Measurements from ENCODE around the gene TEFM.

GRCh38 chr17:30950669-30951399 is 44.8 kb upstream of the TEFM start:
- TF ChIP-seq, protein P1, sequence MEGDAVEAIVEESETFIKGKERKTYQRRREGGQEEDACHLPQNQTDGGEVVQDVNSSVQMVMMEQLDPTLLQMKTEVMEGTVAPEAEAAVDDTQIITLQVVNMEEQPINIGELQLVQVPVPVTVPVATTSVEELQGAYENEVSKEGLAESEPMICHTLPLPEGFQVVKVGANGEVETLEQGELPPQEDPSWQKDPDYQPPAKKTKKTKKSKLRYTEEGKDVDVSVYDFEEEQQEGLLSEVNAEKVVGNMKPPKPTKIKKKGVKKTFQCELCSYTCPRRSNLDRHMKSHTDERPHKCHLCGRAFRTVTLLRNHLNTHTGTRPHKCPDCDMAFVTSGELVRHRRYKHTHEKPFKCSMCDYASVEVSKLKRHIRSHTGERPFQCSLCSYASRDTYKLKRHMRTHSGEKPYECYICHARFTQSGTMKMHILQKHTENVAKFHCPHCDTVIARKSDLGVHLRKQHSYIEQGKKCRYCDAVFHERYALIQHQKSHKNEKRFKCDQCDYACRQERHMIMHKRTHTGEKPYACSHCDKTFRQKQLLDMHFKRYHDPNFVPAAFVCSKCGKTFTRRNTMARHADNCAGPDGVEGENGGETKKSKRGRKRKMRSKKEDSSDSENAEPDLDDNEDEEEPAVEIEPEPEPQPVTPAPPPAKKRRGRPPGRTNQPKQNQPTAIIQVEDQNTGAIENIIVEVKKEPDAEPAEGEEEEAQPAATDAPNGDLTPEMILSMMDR (IDR thresholded peaks at IDR 0.05): no peak
- no peak for TF ChIP-seq POLR2A (IDR thresholded peaks at IDR 0.05)
